Esophagus squamous epithelium (tissue), 4 donors: ENCODE data around the gene PPARA.

ENCODE experiments used
- POLR2A ChIP-seq, 4 donors: fragments of 450-650 bp; IDR thresholded peaks; one replicate each; pipeline ENCODE4 v1.6.1; 2017; ENCODE audit warnings: antibody characterized with exemption in 4 of 4, mild to moderate bottlenecking in 4 of 4, moderate library complexity in 3 of 4
- TF ChIP-seq, protein P1 (sequence below), 6 experiments: fragments of 450-650 bp in 4 of 6; fragments of 200-600 bp in 2 of 6; sonication (generic) in 2 of 6; IDR thresholded peaks; one replicate each; pipeline ENCODE4 v1.5.1; 2016 to 2019; ENCODE audit warnings: antibody characterized with exemption in 6 of 6, mild to moderate bottlenecking in 4 of 6, moderate library complexity in 4 of 6

DNA sequence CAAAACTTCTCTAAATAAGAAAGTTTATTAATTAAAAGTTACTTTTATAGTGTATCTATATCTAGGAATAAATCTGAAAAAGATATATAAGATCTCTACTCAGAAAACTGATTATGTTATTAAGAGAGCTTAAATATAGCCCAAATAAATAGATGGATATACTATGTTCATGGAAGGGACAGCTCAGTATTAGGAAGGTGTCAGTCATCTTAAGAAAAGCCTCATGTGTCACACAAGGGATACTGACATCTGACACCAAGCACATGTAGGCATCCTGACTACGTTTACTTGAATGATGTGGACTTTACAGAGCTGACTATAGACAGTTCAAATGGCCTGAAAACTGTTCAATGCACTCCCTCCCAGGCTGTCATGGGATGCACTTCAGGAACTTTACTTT is 19.3 kb downstream of the PPARA start:
- no peak for TF ChIP-seq POLR2A (IDR thresholded peaks at IDR 0.05)
- TF ChIP-seq, protein P1, sequence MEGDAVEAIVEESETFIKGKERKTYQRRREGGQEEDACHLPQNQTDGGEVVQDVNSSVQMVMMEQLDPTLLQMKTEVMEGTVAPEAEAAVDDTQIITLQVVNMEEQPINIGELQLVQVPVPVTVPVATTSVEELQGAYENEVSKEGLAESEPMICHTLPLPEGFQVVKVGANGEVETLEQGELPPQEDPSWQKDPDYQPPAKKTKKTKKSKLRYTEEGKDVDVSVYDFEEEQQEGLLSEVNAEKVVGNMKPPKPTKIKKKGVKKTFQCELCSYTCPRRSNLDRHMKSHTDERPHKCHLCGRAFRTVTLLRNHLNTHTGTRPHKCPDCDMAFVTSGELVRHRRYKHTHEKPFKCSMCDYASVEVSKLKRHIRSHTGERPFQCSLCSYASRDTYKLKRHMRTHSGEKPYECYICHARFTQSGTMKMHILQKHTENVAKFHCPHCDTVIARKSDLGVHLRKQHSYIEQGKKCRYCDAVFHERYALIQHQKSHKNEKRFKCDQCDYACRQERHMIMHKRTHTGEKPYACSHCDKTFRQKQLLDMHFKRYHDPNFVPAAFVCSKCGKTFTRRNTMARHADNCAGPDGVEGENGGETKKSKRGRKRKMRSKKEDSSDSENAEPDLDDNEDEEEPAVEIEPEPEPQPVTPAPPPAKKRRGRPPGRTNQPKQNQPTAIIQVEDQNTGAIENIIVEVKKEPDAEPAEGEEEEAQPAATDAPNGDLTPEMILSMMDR (IDR thresholded peaks at IDR 0.05), result no peak
